ENCODE measurements around the gene KCNJ15.

DNA sequence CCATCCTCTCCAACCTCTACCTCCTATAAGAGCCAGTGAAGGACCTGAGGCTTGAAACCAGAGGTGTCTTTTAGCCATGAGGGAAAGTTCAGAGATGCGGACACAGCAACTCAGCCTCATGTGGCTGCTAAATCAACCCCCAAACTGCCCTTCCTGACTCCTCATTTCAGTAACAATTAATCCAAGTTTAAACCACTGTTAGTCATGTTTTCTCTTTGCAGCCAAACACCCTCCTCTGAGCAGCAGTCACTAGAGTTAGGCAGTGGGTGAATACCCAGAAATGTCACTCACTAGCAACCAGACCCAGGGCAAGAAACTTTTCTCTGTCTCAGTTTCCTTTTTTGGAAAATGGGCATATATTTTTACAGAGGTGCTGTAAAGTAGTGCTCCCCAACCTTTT, 71.2 kb downstream of the KCNJ15 start:
- no peak for TF ChIP-seq EP300 (IDR thresholded peaks at IDR 0.05)
- TF ChIP-seq, protein P1, sequence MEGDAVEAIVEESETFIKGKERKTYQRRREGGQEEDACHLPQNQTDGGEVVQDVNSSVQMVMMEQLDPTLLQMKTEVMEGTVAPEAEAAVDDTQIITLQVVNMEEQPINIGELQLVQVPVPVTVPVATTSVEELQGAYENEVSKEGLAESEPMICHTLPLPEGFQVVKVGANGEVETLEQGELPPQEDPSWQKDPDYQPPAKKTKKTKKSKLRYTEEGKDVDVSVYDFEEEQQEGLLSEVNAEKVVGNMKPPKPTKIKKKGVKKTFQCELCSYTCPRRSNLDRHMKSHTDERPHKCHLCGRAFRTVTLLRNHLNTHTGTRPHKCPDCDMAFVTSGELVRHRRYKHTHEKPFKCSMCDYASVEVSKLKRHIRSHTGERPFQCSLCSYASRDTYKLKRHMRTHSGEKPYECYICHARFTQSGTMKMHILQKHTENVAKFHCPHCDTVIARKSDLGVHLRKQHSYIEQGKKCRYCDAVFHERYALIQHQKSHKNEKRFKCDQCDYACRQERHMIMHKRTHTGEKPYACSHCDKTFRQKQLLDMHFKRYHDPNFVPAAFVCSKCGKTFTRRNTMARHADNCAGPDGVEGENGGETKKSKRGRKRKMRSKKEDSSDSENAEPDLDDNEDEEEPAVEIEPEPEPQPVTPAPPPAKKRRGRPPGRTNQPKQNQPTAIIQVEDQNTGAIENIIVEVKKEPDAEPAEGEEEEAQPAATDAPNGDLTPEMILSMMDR (IDR thresholded peaks at IDR 0.05): no peak
